ENCODE results near the gene DES. TPM values are rescaled to one million over a fixed set of nuclear protein-coding genes. Genes with fewer than 3 reads are reported as not detected.

Gene DES
- total RNA-seq, 2 experiments from 2014 or later: not detected

GRCh38 chr2:219472629-219473187 lies 54.5 kb downstream of the DES start:
- Mint-ChIP-seq H3K27ac (no peak overlapping the region), H3K4me1 (peaks cover 4% of the 10 kb centered on the region), H3K36me3 (ENCODE audit: low read depth) (no peaks in the 10 kb centered on the region), H3K27me3 (peaks cover 3% of the 10 kb centered on the region), H3K9me3 (no peaks in the 10 kb centered on the region), H3K4me3 (no peak overlapping the region)
- ChIA-PET POLR2A (no interaction called here), CTCF (interaction anchor here (0.7 to 1.0 kb wide), 2 partner anchors 10 to 19 kb away, joined by 3 to 5 read pairs; no protein-coding TSS in a partner anchor)
- no peak for DNase-seq

DNA sequence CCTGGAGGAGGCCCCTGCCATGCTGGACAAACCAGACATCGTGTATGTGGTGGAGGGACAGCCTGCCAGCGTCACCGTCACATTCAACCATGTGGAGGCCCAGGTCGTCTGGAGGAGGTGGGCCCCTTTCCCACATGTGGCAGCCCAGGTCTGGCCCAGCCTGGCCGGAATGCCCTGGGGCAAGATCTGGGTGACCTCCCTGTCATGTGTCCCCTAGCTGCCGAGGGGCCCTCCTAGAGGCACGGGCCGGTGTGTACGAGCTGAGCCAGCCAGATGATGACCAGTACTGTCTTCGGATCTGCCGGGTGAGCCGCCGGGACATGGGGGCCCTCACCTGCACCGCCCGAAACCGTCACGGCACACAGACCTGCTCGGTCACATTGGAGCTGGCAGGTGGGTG lies 55.3 kb downstream of the DES start:
- peaks cover 4% of the 10 kb centered on the region for H3K4me1 Mint-ChIP-seq
- DNase-seq: no peak
- H3K4me3 Mint-ChIP-seq: no peak overlapping the region
- H3K27me3 Mint-ChIP-seq: peaks cover 3% of the 10 kb centered on the region
- no peaks in the 10 kb centered on the region for H3K9me3 Mint-ChIP-seq
- H3K27ac Mint-ChIP-seq: no peak overlapping the region
- CTCF ChIA-PET: interaction anchor here (0.7 to 1.3 kb wide), 3 partner anchors 18 to 330 kb away, joined by 3 read pairs; no protein-coding TSS in a partner anchor
- POLR2A ChIA-PET: no interaction called here
- H3K36me3 Mint-ChIP-seq (ENCODE audit: low read depth): no peaks in the 10 kb centered on the region

GRCh38 chr2:219474285-219475060 lies 56.3 kb downstream of the DES start:
- H3K4me3 Mint-ChIP-seq: no peak overlapping the region
- peaks cover 4% of the 10 kb centered on the region for H3K4me1 Mint-ChIP-seq
- POLR2A ChIA-PET: interaction anchor here (0.7 kb wide), 1 partner anchor 13 kb away, joined by 4 read pairs; no protein-coding TSS in a partner anchor
- H3K9me3 Mint-ChIP-seq: no peaks in the 10 kb centered on the region
- CTCF ChIA-PET: interaction anchor here (0.7 to 2.3 kb wide), 5 partner anchors 28 to 494 kb away, joined by 3 to 13 read pairs (median 3); no protein-coding TSS in a partner anchor
- H3K27me3 Mint-ChIP-seq: peaks cover 3% of the 10 kb centered on the region
- DNase-seq: no peak
- H3K27ac Mint-ChIP-seq: no peak overlapping the region
- H3K36me3 Mint-ChIP-seq (ENCODE audit: low read depth): no peaks in the 10 kb centered on the region

DNA sequence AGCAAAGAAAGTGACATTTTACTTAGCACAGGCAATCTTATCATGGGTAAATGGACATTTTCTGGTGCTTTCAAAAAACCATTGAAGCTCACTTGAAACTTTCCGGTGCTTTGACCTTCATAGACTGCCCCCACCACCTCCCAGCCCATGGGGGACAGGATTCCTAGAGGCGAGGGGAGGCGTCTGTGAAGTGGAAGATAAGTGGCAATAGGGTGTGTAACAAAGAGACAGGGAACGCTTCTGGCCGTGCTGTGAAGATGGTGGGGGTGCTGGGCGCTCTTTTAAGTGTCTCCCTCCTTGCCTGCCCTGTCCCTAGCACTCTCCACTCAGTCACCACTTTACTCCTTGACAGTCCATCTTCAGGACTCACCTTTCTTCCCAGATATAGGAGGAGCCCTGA lies 57.1 kb downstream of the DES start:
- H3K9me3 Mint-ChIP-seq: no peaks in the 10 kb centered on the region
- no peak for DNase-seq
- POLR2A ChIA-PET: no interaction called here
- H3K4me1 Mint-ChIP-seq: peaks cover 4% of the 10 kb centered on the region
- CTCF ChIA-PET: interaction anchor here (2.3 kb wide), 1 partner anchor 55 kb away, joined by 13 read pairs; no protein-coding TSS in a partner anchor
- no peaks in the 10 kb centered on the region for H3K36me3 Mint-ChIP-seq (ENCODE audit: low read depth)
- H3K27ac Mint-ChIP-seq: no peak overlapping the region
- H3K4me3 Mint-ChIP-seq: no peak overlapping the region
- peaks cover 3% of the 10 kb centered on the region for H3K27me3 Mint-ChIP-seq

GRCh38 chr2:219475697-219476651 lies 57.8 kb downstream of the DES start:
- Mint-ChIP-seq H3K27me3 (peaks cover 4% of the 10 kb centered on the region), H3K36me3 (ENCODE audit: low read depth) (no peaks in the 10 kb centered on the region), H3K9me3 (no peaks in the 10 kb centered on the region), H3K27ac (no peak overlapping the region), H3K4me3 (no peak overlapping the region), H3K4me1 (peaks cover 4% of the 10 kb centered on the region)
- ChIA-PET CTCF (interaction anchor here (0.7 to 2.3 kb wide), 4 partner anchors 15 to 67 kb away, joined by 3 to 13 read pairs (median 4); partner anchors contain the start of genes CHPF and TMEM198), POLR2A (no interaction called here)
- DNase-seq: peak; percentile 62

Other genes starting within 250 kb of the DES start
- 1 to 10 TPM; 2.3 to 2.8 TPM for gene SLC23A3, start 248.3 kb upstream of the DES start, total RNA-seq
- gene CNPPD1, start 241.5 kb upstream of the DES start, total RNA-seq: 10 to 100 TPM; 79.6 to 79.8 TPM
- 100 to 1,000 TPM in 1 of 2 experiments, 10 to 100 TPM in 1; 95.1 to 102 TPM for gene RETREG2, start 240.1 kb upstream of the DES start, total RNA-seq
- gene ZFAND2B, start 211.6 kb upstream of the DES start, total RNA-seq: 10 to 100 TPM; 49.1 to 60.2 TPM
- gene ABCB6, start 199.4 kb upstream of the DES start, total RNA-seq: 10 to 100 TPM; 10.0 to 10.3 TPM
- 10 to 100 TPM; 48.5 to 52.9 TPM for gene ATG9A, start 188.7 kb upstream of the DES start, total RNA-seq
- 100 to 1,000 TPM in 1 of 2 experiments, 10 to 100 TPM in 1; 92.0 to 100 TPM for gene ANKZF1, start 188.6 kb upstream of the DES start, total RNA-seq
- 1 to 10 TPM; 3.3 to 3.4 TPM for gene GLB1L, start 172.9 kb upstream of the DES start, total RNA-seq
- 10 to 100 TPM; 33.0 to 33.5 TPM for gene STK16, start 172.9 kb upstream of the DES start, total RNA-seq
- not detected for gene TUBA4B, start 165.1 kb upstream of the DES start, total RNA-seq
- 100 to 1,000 TPM; 261 to 339 TPM for gene TUBA4A, start 164.5 kb upstream of the DES start, total RNA-seq
- gene DNAJB2, start 139.0 kb upstream of the DES start, total RNA-seq: 10 to 100 TPM; 38.2 to 40.9 TPM
- not detected for gene PTPRN, start 109.0 kb upstream of the DES start, total RNA-seq
- not detected for gene RESP18, start 85.6 kb upstream of the DES start, total RNA-seq
- 10 to 100 TPM; 58.8 to 64.9 TPM for gene DNPEP, start 30.5 kb upstream of the DES start, total RNA-seq
- 1 to 10 TPM; 2.0 to 2.6 TPM for gene SPEG, start 16.5 kb downstream of the DES start, total RNA-seq
- 10 to 100 TPM; 34.5 to 40.5 TPM for gene GMPPA, start 80.5 kb downstream of the DES start, total RNA-seq
- not detected for gene ASIC4, start 96.1 kb downstream of the DES start, total RNA-seq
- 1 to 10 TPM; 6.4 to 7.8 TPM for gene CHPF, start 125.4 kb downstream of the DES start, total RNA-seq
- under 1 TPM; 0.44 to 0.69 TPM for gene TMEM198, start 125.7 kb downstream of the DES start, total RNA-seq
- gene OBSL1, start 153.2 kb downstream of the DES start, total RNA-seq: not detected
- not detected for gene INHA, start 153.9 kb downstream of the DES start, total RNA-seq
- gene STK11IP, start 179.5 kb downstream of the DES start, total RNA-seq: 10 to 100 TPM; 35.3 to 40.3 TPM
- gene SLC4A3, start 209.3 kb downstream of the DES start, total RNA-seq: not detected

Data from activated CD4-positive, alpha-beta T cell treated with anti-CD3 and anti-CD28 coated beads, Interleukin-2, amount 10 ng/mL, durations not matched to agents 7 days and 5 days (primary cell).